Spinal cord (tissue), 10 donors: ENCODE measurements around the gene TKTL1. TPM values are rescaled to one million over a fixed set of nuclear protein-coding genes. Genes with fewer than 3 reads are reported as not detected.
"Not testable (repeated sequence)": the region's sequence is repeated elsewhere in the genome, so short reads cannot be mapped to it uniquely, and the experiment has no call there.

Source experiments
- DNase-seq, 6 donors: peaks; one replicate each; pipeline versions ENCODE4 v3.0.0 to v3.0.0-alpha.2; 2013 to 2015; ENCODE audit warnings: low spot score in 6 of 6, low read depth in 4 of 6
- H3K27ac ChIP-seq: one replicate; pipeline ENCODE4 v1.5.1; 2013; ENCODE audit warnings: low read depth, low read length, control low read depth
- H3K27me3 ChIP-seq: one replicate; pipeline ENCODE4 v1.6.1; 2013; ENCODE audit warnings: low read length; ENCODE audit not compliant: control insufficient read depth, insufficient read depth
- H3K36me3 ChIP-seq: one replicate; pipeline ENCODE4 v1.6.1; 2013; ENCODE audit warnings: low read length; ENCODE audit not compliant: control insufficient read depth, insufficient read depth
- H3K4me1 ChIP-seq: one replicate; pipeline ENCODE4 v1.6.1; 2013; ENCODE audit warnings: low read length; ENCODE audit not compliant: control insufficient read depth, insufficient read depth
- H3K4me3 ChIP-seq: one replicate; pipeline ENCODE4 v1.5.1; 2013; ENCODE audit warnings: low read depth, low read length, control low read depth
- H3K9me3 ChIP-seq: one replicate; pipeline ENCODE4 v1.6.1; 2013; ENCODE audit warnings: low read length; ENCODE audit not compliant: control insufficient read depth, insufficient read depth
- WGBS: methylation state at CpG from one replicate; pipeline ENCODE4 v1.1.5; 2013; ENCODE audit warnings: missing lambda C conversion rate; ENCODE audit not compliant: insufficient coverage; 5-methylcytosine and 5-hydroxymethylcytosine counted together
- long read RNA-seq, 4 donors: transcript quantifications; one replicate each; lab custom pipeline, GENCODE V29; 2026
- polyA plus RNA-seq, 2 donors: library from polyadenylated mRNA; unstranded; fragments of 120-200 nt; gene quantifications; one replicate each; pipeline ENCODE4 v1.2.1, GENCODE V29; 2013; ENCODE audit not compliant: insufficient read length in 2 of 2
- total RNA-seq, 2 donors: library from RNA; depleted of rRNA in 1 of 2; stranded (reverse); fragments of 120-200 nt in 1 of 2; fragments of >200 nt in 1 of 2; gene quantifications; one replicate each; pipeline versions ENCODE4 v1.2.3 to v1.2.4, GENCODE V29; 2013 to 2014
- donor health status: healthy.

Gene TKTL1
- total RNA-seq (10 to 100 TPM in 1 of 2 donors, 1 to 10 TPM in 1; 1.9 to 14.1 TPM), polyA plus RNA-seq (10 to 100 TPM; 17.7 to 22.6 TPM)
- long read RNA-seq, donor 1, transcript TKTL1-201 (12 exons, 2,566 nt) = major isoform, 5 of 81 reads
- long read RNA-seq, donor 1, partial matches to known transcripts = 71 of 81 reads
- long read RNA-seq, donor 1, other reads (novel, unspliced or antisense) = 5 of 81 reads
- long read RNA-seq, donor 2, partial matches to known transcripts = 0 of 4 reads
- long read RNA-seq, donor 2, other reads (novel, unspliced or antisense) = 0 of 4 reads
- long read RNA-seq, donor 3, partial matches to known transcripts = 0 of 1 reads
- long read RNA-seq, donor 3, other reads (novel, unspliced or antisense) = 0 of 1 reads
- long read RNA-seq, donor 4 = 0 reads

- Histone ChIP-seq H3K4me3 (no peak within 1 kb of the TSS), H3K27me3 (no peaks in the 10 kb centered on the region), H3K27ac (no peak within 1 kb of the TSS), H3K36me3 (no peaks in the 10 kb centered on the region), H3K4me1 (no peaks in the 10 kb centered on the region), H3K9me3 (no peaks in the 10 kb centered on the region)
- DNase-seq = no peak
- 92% methylated on average over 33 of the region's 37 CpGs for WGBS
These were observed at the start of gene TKTL1 for GRCh38 chrX:154295664-154296310. TKTL1 (plus strand) TSS chrX:154295795; CDS start chrX:154295860, 65 bp downstream.

- H3K4me3 ChIP-seq, H3K36me3 ChIP-seq, H3K9me3 ChIP-seq, DNase-seq, H3K27ac ChIP-seq, H3K27me3 ChIP-seq, H3K4me1 ChIP-seq: not testable (repeated sequence)
- WGBS = no CpG with 5 or more reads among the region's 17 CpGs
These were observed 48.1 kb upstream of the TKTL1 start for GRCh38 chrX:154247377-154248045.

- H3K27ac ChIP-seq, H3K27me3 ChIP-seq, H3K4me1 ChIP-seq, H3K4me3 ChIP-seq, DNase-seq, H3K9me3 ChIP-seq, H3K36me3 ChIP-seq: not testable (repeated sequence)
- no CpG with 5 or more reads among the region's 10 CpGs for WGBS
These were observed 47.5 kb upstream of the TKTL1 start for GRCh38 chrX:154248076-154248475.

GRCh38 chrX:154257282-154257681 lies 38.3 kb upstream of the TKTL1 start, which contains the start of gene OPN1MW3:
OPN1MW3 (plus strand) TSS chrX:154257582; CDS start chrX:154257620, 38 bp downstream.
- not testable (repeated sequence) for H3K4me1 ChIP-seq, H3K4me3 ChIP-seq, DNase-seq, H3K9me3 ChIP-seq, H3K27me3 ChIP-seq, H3K36me3 ChIP-seq, H3K27ac ChIP-seq
- WGBS = no CpG with 5 or more reads among the region's 17 CpGs

GRCh38 chrX:154258711-154259110 lies 36.9 kb upstream of the TKTL1 start:
- not testable (repeated sequence) for H3K4me3 ChIP-seq, H3K27me3 ChIP-seq, H3K36me3 ChIP-seq, DNase-seq, H3K4me1 ChIP-seq, H3K27ac ChIP-seq, H3K9me3 ChIP-seq
- WGBS = no CpG with 5 or more reads among the region's 10 CpGs

GRCh38 chrX:154263072-154263471 lies 32.5 kb upstream of the TKTL1 start:
- not testable (repeated sequence) for H3K9me3 ChIP-seq, H3K4me1 ChIP-seq, H3K36me3 ChIP-seq, H3K4me3 ChIP-seq, H3K27me3 ChIP-seq, DNase-seq, H3K27ac ChIP-seq
- WGBS = no CpG with 5 or more reads among the region's 6 CpGs

GRCh38 chrX:154269245-154269644 lies 26.4 kb upstream of the TKTL1 start:
- not testable (repeated sequence) for H3K27me3 ChIP-seq, H3K4me1 ChIP-seq, DNase-seq, H3K9me3 ChIP-seq, H3K27ac ChIP-seq, H3K4me3 ChIP-seq, H3K36me3 ChIP-seq
- WGBS = no CpG with 5 or more reads among the region's 3 CpGs

- not testable (repeated sequence) for H3K4me1 ChIP-seq, H3K4me3 ChIP-seq, H3K36me3 ChIP-seq, H3K27ac ChIP-seq, DNase-seq, H3K27me3 ChIP-seq, H3K9me3 ChIP-seq
- no CpG with 5 or more reads among the region's 23 CpGs for WGBS
These were observed 10.9 kb upstream of the TKTL1 start for GRCh38 chrX:154284489-154285338.

- not testable (repeated sequence) for H3K27ac ChIP-seq, H3K4me3 ChIP-seq, H3K4me1 ChIP-seq, DNase-seq, H3K36me3 ChIP-seq, H3K9me3 ChIP-seq, H3K27me3 ChIP-seq
- WGBS = no CpG with 5 or more reads among the region's 10 CpGs
These were observed 9.2 kb upstream of the TKTL1 start for GRCh38 chrX:154286406-154286805.
